GM18517 (cell line): ENCODE data around the gene SUPT5H.
"Not testable (repeated sequence)": the region's sequence is repeated elsewhere in the genome, so short reads cannot be mapped to it uniquely, and the experiment has no call there.

ENCODE experiments used
- ATAC-seq: cut with Tn5 transposase; IDR thresholded peaks from one replicate; pipeline ENCODE4 v1.9.1; 2021; ENCODE audit warnings: mild to moderate bottlenecking, moderate library complexity; ENCODE audit not compliant: unreplicated experiment

Gene SUPT5H

DNA sequence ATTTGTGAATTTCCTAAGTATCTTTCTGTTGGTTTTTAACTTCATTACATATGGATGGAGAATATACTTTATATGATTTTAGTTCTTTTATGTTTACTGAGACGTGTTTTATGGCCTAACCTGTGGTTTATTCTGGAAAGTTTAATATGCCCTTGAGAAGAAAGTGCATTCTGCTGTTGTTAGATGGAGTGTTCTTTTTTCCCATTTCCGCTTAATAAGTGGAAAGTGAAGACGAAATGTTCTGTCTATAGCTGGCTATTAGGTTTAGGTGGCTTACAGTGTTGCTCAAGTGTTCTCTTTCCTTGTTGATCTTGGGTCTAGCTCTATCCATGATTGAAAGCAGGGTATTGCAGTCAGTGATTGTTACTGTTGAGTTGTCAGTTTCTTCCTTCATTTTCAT is 18.0 kb downstream of the SUPT5H start:
- ATAC-seq, result no peak

DNA sequence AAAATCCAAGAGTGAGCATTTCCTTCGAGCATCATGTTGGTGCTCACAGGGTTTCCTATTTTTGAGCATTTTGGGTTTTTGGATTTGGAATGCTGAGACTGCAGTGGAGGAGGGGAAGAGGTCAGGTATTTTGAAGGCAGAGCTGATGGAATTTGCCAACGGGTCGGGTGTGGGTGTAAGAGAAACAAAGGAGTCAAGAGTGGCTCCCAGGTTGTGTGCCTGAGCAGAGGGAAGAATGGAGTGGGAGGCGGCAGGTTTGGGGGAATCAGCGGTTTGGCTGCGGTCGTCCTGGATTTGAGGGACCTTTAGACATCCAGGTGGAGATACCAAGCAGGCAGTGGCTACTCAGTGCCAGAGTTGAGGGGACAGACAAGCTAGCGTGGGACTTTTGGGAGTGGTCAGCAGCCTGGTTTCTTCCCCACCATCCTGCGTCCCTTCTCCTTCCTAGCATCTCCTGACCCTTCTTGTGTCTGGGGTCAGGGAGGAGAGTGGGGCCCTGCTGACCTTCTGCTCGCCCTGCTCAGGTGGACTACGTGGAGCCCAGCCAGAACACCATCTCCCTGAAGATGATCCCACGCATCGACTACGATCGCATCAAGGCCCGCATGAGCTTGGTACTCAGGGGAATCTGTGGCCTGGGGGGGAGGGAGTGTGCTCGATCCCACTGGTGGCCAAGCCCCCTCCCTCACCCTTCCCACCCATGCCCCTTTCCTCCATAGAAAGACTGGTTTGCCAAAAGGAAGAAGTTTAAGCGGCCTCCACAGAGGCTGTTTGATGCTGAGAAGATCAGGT is 20.8 kb downstream of the SUPT5H start:
- no peak for ATAC-seq

DNA sequence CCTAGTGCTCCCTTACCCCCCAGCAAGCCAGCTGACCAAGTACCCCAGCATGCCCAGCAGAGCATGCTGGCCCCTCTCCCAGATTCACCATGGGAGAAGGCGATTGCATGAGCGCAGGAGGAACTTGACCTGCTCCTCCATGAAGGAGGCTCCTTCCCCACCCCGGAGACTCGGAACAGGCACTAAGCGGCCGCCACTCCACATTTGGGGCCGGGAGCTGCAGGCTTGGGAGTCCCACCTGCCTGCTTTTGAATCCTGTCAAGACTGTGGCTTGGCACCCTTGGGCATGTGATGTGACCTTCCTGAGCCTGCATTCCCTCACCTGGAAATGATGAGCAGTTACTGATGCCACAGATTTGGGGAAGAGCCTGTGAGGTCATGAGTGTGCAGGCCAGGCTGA is 22.6 kb downstream of the SUPT5H start:
- no peak for ATAC-seq

DNA sequence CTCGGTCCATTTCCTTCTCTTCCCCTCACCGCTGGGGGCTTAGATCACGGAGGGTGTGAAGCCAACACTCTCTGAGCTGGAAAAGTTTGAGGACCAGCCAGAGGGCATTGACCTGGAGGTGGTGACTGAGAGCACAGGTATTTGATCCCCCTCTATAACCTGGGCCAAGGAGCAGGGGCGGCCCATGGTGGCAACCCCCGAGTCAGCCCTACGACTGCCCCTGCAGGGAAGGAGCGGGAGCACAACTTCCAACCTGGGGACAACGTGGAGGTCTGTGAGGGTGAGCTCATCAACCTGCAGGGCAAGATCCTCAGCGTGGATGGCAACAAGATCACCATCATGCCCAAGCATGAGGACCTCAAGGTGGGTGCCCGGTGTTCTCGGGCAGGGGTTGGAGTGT is 23.7 kb downstream of the SUPT5H start:
- ATAC-seq, result no peak

DNA sequence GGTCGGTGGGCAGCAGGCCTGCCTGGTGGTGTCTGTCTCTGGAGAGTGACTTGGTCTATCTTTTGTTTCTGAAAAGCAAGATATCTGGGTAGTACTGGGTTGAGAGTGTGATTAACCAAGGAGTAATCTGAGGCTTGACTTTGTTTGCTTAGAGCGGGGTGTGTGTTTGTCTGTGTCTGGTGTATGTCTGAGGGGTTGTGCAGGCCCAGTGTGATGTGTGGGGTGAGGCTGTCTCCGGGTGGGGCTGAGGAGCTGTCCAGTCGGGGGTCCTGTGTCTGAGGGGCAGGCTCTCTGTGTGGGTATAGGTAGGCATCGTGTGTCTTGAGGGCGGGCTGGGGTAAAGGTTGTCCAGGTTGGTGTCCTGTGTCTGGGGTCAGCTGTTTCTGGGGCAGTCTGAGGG is 24.2 kb downstream of the SUPT5H start:
- ATAC-seq, result no peak

DNA sequence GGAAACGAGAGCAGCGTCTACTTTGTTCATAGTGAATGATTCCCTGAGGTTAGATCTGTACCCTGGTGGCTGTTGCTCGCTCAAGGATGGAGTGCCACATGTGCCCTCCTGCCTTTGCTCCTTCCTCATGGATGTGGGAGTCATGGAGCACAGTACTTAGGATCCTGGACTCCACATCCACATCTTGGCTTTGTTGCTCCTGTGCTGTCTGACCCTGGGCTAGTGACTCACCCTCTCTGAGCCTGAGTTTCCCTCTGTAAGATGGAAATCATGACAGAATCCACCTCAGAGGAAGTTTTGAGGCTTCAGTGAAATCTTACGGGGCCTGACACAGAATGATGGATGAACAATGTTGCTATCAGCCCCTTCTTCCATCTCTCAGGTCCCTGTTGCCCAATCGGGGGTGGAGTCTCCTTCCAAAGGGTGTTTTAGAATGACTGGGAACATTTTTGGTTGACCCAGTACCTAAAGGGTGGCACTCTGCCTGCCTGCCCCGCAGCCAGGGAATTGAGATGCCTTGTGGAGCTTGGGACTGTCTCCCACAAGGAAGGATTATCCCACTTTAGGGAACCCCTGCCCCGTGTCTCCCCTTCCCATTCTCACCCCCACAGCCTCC is 25.4 kb downstream of the SUPT5H start:
- ATAC-seq, result no peak

DNA sequence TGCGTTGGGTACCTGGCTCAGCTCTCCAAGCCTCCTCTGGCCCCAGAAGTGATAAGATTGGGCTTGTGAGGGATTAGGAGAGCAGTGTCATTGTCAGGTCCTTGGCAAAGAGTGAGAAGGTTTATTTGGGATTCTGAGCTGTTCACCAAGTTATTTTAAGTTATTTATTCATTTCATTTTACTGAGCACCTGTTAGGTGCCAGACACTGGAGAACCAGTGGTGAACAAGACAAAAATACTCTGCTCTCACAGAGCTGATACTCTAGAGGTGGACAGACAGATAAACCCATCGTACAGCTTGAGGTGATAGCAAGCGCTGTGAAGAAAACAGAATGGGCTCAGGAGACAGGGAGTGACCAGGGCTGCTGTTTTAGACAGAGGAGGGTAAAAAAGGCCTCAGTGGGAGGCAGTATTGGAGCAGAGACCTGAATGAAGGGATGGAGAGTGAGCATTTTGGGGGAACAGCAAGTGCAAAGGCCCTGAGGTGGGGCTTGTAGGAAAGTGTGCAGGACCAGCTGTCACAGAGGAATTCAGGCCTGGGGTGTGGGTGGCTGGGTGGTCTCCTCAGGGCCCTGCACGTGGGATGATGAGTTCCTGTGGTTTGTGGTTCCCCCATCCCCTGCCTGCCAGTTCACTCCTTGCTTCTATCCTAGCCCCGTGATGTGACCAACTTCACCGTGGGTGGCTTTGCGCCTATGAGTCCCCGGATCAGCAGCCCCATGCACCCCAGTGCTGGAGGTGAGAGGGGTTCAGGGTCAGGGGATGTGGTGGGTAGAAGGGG is 26.6 kb downstream of the SUPT5H start:
- ATAC-seq, result no peak

DNA sequence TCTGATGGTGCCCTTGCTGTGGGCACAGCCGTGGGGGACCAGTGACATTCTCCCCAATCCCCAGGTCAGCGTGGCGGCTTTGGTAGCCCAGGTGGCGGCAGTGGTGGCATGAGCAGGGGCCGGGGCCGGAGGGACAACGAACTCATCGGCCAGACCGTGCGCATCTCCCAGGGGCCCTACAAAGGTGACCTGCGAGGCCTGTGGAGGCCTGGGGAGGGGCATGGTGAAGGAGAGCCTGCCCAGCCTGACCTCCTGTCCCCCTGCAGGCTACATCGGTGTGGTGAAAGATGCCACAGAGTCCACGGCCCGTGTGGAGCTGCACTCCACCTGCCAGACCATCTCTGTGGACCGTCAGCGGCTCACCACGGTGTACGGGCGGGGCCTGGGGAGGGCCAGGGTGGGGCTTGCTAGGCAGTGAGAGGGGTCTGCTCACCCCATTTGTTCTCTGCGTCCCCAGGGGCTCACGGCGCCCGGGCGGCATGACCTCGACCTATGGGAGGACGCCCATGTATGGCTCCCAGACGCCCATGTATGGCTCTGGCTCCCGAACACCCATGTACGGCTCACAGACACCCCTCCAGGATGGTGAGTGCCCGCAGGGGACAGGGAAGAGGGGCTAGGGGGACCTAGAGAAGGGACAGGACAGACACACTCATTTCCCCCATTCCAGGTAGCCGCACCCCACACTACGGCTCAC is 27.5 kb downstream of the SUPT5H start:
- no peak for ATAC-seq

DNA sequence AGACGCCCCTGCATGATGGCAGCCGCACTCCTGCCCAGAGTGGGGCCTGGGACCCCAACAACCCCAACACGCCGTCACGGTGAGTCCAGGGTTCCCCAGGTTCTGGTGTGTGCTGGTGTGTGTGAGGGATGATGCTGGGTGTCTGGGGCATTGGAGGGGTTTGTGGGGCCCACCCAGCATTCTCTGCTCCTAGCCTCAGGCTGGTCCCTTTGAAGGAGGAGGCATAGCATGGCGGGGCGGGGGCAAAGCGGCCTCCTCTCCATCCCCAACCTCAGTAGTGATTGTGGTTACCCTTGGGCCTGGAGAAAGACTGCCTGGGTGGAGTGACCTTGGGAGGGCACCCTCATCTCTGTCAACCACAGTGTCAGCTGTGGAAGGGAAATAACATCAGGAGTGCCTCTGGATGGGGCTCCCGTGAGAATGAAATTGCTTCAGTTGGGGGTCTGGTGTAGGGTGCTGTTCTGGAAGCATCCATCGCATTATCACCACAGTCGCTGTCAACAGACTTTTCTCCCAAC is 28.1 kb downstream of the SUPT5H start:
- ATAC-seq, result no peak

DNA sequence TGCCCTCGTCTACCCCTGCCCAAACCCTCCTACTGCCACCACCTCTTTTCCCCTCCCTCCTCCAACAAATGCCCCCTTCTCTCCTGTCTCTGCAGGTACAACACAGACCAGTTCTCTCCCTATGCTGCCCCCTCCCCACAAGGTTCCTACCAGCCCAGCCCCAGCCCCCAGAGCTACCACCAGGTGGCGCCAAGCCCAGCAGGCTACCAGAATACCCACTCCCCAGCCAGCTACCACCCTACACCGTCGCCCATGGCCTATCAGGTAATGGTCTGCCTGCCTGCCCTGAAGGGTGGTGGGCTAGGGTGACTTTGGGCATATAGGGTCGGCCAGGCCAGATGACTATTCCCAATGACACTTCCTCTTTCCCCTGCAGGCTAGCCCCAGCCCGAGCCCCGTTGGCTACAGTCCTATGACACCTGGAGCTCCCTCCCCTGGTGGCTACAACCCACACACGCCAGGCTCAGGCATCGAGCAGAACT is 28.8 kb downstream of the SUPT5H start:
- no peak for ATAC-seq

DNA sequence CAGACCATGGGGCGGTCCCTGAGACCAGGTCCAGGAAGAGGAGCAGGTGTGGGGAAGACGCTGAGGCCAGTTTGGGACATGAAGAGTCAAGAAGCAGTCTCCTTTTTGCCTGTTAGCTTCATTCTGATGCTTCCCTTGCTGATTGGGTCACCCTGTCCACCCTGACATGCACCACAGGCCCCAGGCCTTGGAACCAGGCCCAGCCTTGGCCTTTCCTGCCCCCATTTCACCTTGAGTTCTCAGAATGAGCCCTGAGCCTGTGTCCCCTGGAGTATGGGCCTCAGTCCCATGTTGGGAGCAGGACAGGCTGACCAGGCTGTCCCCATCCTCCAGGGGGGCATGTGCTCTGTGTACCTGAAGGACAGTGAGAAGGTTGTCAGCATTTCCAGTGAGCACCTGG is 30.4 kb downstream of the SUPT5H start:
- ATAC-seq, result no peak

DNA sequence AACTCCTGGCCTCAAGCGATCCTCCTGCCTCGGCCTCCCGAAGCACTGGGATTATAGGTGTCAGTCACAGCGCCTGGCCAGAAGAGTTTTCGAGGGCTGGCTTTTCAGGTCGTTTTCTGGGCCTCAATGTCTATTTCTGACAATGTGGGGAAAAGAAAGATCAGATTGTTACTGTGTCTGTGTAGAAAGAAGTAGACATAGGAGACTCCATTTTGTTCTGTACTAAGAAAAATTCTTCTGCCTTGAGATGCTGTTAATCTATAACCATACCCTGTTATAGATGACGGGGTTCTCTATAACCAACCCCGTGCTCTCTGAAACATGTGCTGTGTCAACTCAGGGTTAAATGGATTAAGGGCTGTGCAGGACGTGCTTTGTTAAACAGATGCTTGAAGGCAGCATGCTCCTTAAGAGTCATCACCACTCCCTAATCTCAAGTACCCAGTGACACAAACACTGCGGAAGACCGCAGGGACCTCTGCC is 34.0 kb downstream of the SUPT5H start:
- not testable (repeated sequence) for ATAC-seq

DNA sequence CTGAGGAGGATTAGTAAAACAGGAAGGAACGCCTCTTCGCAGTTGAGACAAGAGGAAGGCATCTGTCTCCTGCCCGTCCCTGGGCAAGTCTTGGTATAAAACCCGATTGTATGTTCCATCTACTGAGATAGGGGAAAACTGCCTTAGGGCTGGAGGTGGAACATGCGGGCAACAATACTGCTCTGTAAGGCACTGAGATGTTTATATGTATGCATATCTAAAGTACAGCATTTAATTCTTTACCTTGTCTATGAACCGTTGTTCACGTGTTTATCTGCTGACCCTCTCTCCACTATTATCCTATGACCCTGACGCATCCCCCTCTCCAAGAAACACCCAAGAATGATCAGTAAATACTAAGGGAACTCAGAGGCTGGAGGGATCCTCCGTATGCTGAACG is 34.5 kb downstream of the SUPT5H start:
- ATAC-seq, result no peak

DNA sequence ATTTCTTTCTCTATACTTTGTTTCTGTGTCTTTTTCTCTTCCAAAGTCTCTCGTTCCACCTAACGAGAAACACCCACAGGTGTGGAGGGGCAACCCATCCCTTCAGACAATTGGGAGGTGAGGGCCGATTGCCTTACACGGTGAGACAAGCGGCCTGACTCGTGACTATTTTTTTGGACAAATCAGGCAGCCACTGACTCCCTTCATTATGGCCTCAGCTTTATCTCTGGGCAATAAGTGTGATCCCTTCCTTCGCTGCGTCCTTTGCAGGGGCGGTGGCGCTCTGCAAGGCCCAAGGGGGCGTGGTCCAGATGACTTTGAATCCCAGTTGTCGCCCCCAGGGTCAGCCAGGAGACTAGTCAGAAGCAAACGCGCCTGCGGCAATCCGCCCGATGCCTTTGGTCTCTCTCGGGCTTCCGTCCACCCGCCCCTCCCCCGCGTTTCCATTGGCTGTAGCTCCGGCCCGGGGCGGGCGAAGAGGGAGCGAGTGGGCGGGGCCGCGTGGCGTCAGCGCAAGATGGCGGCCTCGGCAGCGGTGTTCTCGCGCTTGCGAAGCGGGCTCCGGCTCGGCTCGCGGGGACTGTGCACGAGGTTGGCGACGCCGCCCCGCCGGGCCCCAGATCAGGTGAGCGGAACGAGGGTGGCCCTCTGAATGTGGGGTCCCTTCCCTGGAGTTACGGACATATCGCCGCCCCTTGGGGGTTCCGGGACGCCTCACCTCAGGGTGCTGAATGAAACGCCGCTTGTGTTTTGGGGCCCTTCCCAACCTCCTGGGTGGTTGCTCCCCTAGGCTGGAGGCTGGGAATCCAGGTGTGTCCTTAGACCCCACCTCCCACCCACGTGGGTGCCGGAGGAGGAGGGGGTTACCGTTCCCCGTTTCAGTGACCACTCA is 35.2 kb downstream of the SUPT5H start, which contains the start of gene TIMM50:
TIMM50 (plus strand) TSS at position 502 of the 892 bp plus-strand sequence; CDS start at position 518, 16 bp downstream.
- peak; percentile 79 for ATAC-seq

DNA sequence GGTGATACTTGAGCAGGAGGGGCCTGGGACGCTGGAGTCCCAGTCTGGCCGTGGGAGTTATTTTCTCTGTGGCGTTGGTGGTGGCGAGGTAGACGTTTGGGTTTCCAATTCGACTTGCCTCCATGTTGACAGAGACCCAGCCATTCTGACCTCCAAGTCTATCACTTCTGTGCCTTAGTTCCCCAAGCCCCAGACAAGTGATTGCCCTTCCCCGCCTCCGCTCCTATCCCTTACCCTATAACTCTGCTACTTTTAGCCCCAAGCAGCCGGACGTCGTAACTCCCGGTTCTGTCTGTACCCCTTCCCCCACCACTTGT is 35.8 kb downstream of the SUPT5H start:
- no peak for ATAC-seq

DNA sequence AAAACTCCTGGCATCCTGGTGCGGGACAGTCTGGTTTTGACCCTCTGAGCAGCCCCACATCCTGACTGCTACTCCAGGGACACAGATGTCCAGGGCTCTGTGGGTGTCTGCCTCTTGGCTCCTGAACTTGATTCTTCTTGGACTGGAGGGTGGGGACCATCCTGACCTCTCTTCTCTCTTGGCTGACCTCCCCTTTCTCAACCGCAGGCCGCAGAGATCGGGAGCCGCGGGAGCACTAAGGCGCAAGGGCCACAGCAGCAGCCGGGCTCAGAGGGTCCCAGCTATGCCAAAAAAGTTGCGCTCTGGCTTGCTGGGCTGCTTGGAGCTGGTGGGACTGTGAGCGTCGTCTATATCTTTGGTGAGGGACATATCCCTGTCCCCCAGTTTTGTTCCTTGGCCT is 36.3 kb downstream of the SUPT5H start:
- no peak for ATAC-seq

DNA sequence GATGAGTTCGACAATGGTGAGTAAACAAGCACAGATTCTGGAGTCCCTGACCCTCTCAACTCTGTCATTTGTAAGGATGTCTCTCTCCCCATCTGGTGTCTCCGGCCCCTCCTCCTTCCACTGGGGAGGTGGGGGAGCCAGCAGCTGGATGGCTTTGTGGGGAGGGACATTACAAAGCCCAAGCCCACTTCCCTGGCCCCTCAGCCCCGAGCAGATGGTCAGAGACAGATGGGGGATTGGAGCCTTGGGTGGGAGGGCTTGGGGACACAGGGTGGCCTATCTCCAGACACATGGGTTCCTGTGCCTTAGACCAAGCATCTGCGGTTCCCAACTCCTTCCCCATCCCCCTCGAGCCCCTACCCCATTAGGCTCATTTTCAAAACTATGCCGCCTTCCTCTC is 37.8 kb downstream of the SUPT5H start:
- no peak for ATAC-seq

DNA sequence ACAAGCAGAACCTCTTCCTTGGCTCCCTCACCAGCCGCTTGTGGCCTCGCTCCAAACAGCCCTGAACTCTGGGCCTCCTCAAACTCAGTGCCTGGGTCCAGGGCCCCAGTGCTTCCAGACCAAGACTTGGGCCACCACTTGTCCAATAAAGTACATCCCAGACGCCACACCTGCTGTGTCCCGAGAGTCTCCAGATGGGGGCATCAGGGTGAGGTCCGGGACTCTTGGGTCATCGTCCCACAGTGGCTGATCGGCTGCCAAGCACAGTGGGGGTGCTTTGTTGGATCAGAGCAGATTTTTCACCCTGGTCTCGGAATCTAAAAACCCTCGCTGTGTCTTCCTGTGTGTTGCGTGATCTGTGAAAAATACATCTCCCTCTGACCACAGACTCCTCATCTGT is 44.4 kb downstream of the SUPT5H start:
- ATAC-seq, result no peak

DNA sequence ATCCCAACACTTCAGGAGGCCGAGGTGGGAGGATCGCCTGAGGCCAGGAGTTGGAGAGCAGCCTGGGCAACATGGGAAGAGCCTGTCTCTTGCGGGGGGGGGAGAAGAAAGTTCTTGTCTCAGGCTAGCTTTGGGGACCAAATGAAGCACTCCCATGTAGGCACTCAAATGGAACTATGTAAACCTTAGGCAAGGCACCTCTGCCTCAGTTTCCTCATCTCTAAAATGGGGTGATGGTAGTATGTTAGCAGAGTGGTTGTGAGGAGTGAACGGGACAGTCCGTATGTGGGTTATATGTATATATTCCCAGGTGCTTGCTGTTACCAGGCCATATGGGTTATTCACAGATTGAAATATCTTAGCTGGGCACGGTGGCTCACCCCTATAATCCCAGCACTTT is 46.8 kb downstream of the SUPT5H start:
- no peak for ATAC-seq

DNA sequence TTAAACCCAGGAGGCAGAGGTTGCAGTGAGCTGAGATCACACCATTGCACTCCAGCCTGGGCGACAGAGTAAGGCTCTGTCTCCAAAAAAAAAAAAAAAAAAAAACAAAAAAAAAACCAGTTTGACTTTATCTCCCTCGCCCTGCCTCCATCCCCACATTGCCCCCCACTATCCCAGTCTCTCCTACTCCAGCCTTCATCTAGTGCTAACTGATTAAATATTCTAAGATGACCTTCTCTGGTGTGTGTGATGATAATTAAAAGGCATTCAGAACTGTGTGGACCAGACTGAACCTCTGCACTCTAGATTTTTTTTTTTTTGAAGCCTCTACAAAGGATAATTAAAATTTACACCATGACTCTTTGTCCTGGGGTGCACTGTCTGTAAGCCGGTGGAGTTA is 47.4 kb downstream of the SUPT5H start:
- ATAC-seq, result no peak
